T follicular helper cell (primary cell): Measurements from ENCODE around the gene KIAA0586.
"Not testable (repeated sequence)": the region's sequence is repeated elsewhere in the genome, so short reads cannot be mapped to it uniquely, and the experiment has no call there.

Experiments
- DNase-seq: peaks from one replicate; pipeline ENCODE4 v3.0.0-alpha.2; 2020; ENCODE audit warnings: low read depth
- total RNA-seq, 2 experiments: gene quantifications; one replicate each; lab custom pipeline; 2026; lab: John Stamatoyannopoulos, UW

KIAA0586 gene
- total RNA-seq = 33.2 to 69.2 reads per million in 2 experiments

DNA sequence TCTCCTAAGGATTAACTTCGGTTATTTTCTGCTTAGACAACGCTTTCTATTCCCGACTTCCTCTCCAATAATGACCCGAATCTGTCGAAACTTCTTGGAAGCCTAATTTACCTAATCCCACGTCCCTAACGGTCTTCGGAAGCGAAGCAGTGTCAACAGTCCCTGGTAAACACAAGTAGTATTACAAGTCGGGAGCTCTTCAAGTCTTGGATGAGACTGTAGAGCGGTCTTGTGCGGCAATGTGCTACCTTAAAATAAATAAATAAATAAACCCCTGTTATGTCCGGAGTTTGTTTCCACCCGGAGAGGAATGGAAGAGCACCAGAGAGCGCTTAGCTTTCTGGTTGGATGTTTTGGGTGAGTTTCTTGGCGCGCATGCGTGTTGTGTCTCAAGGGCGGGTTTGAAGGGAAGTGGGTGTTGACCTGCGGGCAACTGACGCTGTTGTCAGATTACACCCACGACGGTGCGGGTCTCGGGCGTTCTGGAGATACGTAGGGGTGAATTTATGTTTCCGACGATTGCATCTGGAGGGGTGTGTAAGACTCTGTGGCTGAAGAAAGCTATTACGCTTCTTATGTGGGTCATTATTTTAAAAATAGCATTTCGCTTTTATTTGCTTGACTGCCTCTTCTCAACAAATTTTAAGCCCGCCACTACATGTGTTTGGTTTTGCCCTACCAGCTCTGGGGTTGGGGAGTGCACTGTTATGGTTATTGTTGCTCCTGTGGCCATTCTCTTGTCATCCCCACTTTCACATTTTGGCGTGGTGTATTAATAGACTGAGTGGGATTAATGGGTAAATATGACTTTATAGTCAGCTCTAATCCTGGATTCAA, at the start of gene KIAA0586, which contains the start of gene TIMM9:
Gene KIAA0586 (plus strand): TSS at position 439 of the 837 bp plus-strand sequence. CDS start 546 bp downstream, outside the sequence.
Gene TIMM9 (minus strand): TSS at position 251 of the 837 bp plus-strand sequence. CDS start 15,586 bp downstream, outside the sequence.
- peak; percentile 94 for DNase-seq

DNA sequence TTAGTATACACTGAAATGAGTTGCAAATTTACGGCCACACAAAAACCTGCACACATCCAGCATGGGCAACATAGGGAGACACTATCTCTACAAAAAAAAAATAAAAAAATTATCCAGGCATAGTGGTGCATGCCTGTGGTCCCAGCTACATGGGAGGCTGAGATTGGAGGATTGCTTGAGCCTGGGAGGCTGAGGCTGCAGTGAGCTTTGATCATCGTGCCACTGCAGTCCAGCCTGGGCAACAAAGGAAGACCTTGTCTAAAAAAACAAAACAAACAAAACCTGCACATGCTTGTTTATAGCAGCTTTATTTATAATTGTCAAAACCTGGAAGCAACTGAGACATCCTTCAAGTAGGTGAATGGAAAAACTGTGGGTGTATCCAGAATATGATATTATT, 36.7 kb upstream of the KIAA0586 start:
- DNase-seq = no peak

GRCh38 chr14:58395562-58395811, 32.0 kb upstream of the KIAA0586 start:
- no peak for DNase-seq

DNA sequence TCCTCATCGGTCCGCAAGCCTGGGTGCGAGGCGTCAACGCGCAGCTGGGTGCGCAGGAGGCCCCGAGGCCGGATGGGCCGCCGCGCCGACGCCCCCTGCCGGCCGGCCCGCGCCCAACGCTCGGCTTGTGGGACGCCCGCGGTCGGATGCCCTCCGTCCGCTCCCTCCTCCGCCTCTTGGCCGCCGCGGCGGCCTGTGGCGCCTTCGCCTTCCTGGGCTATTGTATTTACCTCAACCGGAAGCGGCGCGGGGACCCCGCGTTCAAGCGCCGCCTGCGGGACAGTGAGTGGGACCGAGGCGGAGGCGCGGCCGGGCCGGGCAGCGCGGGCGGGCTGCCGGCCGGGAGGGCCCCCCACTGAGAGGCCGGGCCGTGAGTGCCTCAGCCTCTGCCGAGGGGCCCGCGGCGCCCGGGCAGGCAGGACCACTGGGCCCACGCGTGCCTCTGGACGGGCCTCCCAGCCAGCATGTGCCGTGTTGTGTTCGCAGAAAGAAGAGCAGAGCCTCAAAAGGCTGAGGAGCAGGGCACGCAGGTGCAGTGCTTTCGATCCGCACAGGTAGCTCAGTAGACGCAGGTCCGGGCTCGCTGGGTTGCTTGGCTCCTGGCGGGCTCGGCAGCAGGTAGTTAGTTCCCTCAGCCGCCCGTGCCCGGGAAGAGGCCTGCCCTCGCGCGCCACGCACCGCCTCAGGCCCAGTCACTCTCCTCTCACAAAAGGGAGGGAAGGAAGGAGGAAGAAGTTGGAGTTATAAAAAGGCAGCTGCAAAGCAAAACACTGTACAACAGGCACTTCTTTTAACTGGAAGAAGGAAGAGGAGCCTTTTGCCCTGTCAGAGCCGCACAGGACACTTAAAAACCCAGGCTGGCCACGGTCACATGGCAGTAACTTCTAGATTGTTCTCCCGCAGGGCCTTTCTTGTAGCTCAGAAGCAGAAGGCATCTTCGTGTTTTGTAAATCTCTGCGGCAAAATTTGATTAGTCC, 31.4 kb upstream of the KIAA0586 start, which contains the start of gene TOMM20L:
Gene TOMM20L (plus strand): TSS at position 119 of the 977 bp plus-strand sequence. CDS start 28 bp downstream, at position 147.
- peak; percentile 45 for DNase-seq

GRCh38 chr14:58397156-58397555, 30.4 kb upstream of the KIAA0586 start:
- no peak for DNase-seq

GRCh38 chr14:58398495-58398894, 29.0 kb upstream of the KIAA0586 start:
- DNase-seq = no peak

DNA sequence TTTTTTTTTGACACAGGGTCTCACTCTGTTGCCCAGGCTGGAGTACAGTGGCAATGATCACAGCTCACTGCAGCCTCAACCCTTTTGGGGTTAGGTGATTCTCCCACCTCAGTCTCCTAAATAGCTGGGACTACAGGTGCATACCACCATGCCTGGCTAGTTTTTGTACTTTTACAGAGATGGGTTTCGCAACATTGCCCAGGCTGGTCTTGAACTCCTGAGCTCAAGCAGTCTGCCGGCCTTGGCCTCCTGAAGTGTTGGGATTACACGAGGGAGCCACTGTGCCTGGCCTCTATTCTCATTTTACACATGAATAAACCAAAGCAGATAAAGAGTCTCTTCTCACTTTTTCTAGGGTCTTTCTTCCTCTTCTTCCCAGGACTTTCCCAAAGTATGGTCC, 28.6 kb upstream of the KIAA0586 start:
- no peak for DNase-seq

DNA sequence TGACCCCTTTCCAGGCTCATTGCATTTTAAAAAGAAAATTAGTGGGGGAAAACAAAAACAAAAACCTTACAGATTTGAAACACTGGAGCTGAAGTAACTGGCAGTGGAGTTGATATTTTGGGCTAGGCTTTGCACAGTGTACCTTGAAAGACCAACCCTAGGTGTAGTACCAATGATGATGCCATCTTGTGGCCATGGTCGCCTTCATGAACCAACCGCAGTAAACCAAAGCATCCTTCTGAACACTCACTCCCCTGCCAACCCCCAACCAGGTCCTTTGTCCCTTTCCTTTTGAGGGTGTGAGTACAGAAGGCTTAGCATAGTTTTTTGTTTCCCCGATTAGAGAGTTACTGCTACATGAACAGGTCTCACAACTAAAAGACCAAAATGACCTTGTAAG, 25.9 kb upstream of the KIAA0586 start:
- no peak for DNase-seq

DNA sequence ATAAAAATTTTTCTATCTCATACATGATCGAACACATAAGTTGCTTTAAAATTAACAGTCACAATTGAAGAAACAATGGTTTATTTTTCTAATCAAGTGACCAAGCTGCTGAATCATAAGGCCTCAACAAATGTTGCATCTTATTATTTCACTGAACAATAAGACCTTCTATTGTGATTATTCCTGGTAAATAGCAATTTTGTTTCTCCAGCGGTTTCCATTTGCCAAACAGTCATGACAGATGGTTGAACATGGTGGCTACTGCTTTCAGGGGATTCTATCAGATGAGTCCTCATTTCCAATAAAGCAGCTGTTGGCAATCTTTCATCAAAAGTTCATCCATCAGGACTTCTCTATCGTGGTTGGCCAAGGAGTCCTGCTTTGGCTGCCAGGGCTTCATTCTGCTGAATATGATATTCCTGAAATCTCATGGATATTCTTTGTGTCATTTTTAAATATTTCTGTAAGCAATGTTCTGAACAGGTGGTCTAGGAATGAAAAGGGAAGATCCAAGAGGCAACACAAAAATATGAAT, 18.8 kb upstream of the KIAA0586 start:
- no peak for DNase-seq

DNA sequence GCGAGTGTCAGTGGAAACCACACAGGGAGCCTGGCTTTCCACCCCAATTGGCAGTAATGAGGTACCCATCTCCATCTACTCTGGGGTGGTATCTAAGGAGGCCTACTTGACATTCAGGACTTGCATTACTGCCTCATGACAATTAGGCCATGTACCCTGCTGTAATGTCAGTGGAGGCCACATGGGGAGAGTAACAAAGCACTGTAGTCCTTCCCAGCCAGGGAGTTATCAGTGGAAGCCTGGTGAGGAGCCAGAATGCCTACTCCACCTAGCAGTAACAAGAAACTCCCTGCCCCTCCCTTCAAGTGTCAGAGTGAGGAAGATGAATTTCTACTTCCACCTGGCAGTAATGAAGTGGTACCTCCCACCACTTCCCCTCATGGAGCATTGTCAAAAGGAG, 12.7 kb upstream of the KIAA0586 start:
- DNase-seq = no peak

DNA sequence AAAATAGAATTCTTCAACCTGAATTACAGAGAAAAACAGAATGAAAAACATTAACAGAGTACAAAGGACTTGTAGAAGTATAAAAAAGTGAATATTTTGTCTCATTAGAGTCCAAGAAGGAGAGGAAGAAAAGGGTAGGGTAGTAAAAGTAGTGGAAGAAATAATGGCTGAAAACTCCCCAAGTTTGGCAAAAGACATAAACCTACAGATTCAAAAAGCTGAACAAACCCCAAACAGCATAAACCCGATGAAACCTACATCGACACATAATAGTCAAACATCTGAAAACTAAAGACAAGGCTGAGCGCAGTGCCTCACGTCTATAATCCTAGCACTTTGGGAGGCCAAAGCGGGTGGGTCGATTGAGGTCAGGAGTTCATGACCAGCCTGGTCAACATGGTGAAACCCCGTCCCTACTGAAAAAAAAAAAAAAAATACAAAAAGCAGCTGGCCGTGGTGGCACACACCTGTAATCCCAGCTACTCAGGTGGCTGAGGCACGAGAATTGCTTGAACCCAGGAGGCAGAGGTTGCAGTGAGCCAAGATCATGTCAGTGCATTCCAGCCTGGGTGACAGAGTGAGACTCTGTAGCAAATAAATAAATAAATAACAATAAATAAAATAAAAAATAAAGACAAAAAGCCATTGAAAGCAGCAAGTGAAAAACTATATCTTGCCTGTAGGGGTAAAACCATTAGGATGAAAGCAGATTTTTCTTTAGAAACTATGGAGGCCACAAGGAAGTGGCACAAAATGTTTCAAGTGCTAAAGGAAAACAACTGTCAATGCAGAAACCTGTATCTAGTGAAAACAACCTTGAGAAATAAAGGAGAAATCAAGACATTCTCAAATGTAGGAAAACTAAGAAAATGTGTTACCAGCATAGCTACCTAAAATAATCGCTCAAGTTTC, 11.6 kb upstream of the KIAA0586 start:
- no peak for DNase-seq

- DNase-seq = not testable (repeated sequence)
These were observed 10.6 kb upstream of the KIAA0586 start for GRCh38 chr14:58416934-58417333.

DNA sequence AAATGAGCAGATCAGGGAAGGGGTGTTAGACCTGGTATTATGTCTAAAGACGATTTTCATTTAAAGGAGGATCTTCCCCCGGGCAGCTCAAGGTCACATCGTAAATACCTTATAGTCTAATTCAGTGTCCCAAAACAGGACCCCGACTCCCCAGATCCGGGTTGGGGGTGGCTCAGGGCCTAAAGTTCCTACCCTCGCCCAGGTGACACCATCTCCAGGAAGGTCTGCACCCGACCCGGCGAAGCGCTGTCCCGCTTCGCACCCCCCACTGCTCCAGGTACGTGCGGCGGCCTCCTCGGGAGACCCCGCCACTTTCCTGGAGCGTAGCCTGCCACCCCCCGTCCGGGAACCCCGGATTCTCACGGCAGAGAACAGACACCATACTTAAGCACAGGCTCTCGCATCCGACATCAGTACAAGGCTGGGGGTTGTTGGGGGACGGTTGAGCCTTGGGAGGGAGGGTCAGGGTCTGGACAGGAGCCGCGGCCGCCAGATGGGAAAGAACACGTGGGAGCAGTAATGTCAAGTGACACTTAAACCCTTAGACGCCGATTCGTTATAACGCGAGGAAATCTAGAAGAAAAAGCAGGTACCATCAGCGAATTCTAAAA, 744 bp upstream of the KIAA0586 start:
- peak; percentile 10 for DNase-seq

DNA sequence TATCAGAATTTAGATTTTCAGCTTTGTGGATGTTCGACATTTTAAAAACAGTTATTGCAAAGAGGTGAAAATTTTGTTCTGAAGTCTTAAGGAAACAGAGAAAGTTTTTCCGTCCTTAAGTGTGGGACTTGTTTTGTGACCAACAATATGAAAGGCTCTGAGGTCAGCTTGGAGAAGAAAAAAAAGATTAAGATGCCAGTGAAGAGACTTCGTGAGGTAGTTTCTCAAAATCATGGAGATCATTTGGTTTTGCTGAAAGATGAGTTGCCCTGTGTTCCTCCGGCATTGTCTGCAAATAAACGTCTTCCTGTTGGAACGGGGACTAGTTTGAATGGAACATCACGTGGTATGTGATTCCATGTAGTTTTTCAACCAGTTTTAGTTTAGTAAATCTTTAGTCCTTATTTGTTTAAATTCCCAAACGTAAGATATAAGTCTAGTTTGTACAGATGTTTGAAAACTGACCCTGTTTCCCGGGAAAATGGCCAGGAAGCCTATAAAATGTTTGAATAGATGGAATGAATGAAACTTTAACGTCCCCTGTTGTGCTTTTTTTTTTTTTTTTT, 682 bp downstream of the KIAA0586 start:
- no peak for DNase-seq

GRCh38 chr14:58430156-58430555, 2.6 kb downstream of the KIAA0586 start:
- DNase-seq = no peak

DNA sequence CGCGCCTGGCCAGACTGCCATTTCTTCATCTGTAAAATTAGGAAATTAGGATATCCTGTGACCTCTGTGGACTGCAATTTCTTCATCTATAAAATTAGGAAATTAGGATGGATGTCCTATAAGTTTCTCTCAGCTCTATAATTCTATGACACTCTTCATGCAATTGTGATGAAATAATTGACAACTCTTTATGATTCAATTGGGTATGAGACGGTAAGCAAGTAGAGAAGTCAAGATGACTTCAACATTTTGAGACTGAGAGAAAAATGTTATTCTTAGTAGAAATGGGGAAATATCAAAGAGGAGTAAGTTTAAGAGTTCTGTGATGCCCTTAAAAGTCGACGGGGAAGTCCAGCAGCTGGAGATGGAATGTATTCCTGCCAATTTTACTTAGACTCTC, 12.0 kb downstream of the KIAA0586 start:
- DNase-seq = no peak

DNA sequence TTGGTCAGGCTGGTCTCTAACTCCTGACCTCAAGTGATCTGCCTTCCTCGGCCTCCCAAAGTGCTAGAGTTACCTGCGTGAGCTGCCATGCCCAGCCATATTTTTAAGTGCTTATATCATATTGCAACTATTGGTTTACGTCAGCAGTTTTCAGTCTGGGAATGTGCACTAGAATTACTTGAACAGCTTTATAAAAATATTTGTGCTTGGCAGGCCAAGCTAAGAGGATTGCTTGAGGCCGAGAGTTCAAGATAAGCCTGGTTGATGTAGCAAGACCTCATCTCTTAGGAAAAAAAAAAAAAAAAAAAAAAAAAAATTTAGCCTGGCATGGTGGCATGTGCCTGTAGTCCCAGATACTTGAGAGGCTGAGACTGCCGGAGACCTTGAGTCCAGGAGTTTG, 17.1 kb downstream of the KIAA0586 start:
- DNase-seq = no peak

GRCh38 chr14:58455593-58456265, 28.2 kb downstream of the KIAA0586 start:
- DNase-seq = no peak

GRCh38 chr14:58460772-58461171, 33.3 kb downstream of the KIAA0586 start:
- no peak for DNase-seq

DNA sequence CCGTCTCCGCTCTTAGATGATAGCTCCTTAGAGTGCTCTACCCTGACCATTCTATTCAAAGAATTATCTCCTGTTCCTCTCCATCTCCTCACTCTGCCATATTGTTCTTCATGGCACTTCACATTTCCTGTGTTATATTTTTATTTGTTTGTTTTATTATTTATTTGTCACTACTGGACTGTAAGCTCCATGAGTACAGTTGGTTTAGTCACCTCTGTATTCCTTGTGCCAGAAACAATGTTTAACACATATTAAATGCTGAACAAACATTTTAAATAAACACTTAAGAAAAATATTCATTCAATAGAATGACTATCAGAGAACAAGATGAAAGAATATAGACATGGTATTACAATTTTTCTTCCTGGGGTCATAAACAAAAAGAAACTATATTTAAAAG, 35.6 kb downstream of the KIAA0586 start:
- no peak for DNase-seq
